ENCODE data around the gene TRMT112.

The TRMT112 gene

GRCh38 chr11:64305075-64305690 lies 12.2 kb downstream of the TRMT112 start, which contains the start of gene ESRRA:
TSS of gene ESRRA (plus strand) at chr11:64305524. CDS start at chr11:64307180, 1,656 bp downstream.
- H3K4me3 ChIP-seq (ENCODE audit: low read depth, low read length) = peak within 1 kb of the TSS; percentile 74
- TF ChIP-seq, protein P1, sequence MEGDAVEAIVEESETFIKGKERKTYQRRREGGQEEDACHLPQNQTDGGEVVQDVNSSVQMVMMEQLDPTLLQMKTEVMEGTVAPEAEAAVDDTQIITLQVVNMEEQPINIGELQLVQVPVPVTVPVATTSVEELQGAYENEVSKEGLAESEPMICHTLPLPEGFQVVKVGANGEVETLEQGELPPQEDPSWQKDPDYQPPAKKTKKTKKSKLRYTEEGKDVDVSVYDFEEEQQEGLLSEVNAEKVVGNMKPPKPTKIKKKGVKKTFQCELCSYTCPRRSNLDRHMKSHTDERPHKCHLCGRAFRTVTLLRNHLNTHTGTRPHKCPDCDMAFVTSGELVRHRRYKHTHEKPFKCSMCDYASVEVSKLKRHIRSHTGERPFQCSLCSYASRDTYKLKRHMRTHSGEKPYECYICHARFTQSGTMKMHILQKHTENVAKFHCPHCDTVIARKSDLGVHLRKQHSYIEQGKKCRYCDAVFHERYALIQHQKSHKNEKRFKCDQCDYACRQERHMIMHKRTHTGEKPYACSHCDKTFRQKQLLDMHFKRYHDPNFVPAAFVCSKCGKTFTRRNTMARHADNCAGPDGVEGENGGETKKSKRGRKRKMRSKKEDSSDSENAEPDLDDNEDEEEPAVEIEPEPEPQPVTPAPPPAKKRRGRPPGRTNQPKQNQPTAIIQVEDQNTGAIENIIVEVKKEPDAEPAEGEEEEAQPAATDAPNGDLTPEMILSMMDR (conservative IDR thresholded peaks at IDR 0.05; ENCODE audit: low read depth, low read length) = no peak
- peak; percentile 98 for DNase-seq (ENCODE audit: low read depth)

DNA sequence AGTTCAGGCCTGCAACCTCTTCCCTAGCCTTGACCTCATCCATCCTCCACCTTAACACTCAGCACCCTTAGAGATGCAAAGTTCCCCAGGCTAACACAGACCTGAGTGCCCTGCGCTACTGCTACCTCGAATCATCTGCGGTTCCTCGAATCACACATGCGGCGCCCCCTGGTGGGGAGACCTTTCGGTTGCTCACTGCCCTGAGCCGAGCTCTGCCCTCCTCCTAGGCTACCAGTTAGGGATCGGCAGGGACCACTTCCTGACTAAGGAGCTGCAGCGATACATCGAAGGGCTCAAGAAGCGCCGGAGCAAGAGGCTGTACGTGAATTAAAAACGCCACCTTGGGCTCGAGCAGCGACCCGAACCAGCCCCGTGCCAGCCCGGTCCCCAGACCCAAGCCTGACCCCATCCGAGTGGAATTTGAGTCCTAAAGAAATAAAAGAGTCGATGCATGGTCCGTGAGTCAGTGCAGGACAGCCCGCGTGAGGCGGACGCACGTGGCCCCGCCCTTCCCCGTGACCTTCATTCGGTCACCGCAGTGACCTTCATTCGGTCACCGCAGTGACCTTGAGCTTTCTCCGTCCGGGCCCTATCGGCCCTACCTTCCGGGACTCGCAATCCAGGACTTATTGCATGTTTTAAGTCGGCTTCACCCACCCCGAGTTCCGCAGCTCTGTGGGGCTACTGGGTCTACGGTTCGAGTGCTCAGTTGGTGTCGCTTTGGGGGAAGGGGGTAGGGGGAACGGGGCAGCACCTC lies 12.9 kb downstream of the TRMT112 start:
- peak; percentile 92 for DNase-seq (ENCODE audit: low read depth)
- TF ChIP-seq, protein P1 (conservative IDR thresholded peaks at IDR 0.05; ENCODE audit: low read depth, low read length) = peak; percentile 88

GRCh38 chr11:64304032-64304315 lies 13.4 kb downstream of the TRMT112 start:
- no peak for DNase-seq (ENCODE audit: low read depth)
- TF ChIP-seq, protein P1 (conservative IDR thresholded peaks at IDR 0.05; ENCODE audit: low read depth, low read length) = no peak
- peak overlapping the region; percentile 66 for H3K4me3 ChIP-seq (ENCODE audit: low read depth, low read length)

More for the DNA sequence above, 12.9 kb downstream of the TRMT112 start:
- H3K4me3 ChIP-seq (ENCODE audit: low read depth, low read length) = peak overlapping the region; percentile 66

- H3K4me3 ChIP-seq (ENCODE audit: low read depth, low read length) = no peak overlapping the region
- TF ChIP-seq, protein P1 (conservative IDR thresholded peaks at IDR 0.05; ENCODE audit: low read depth, low read length) = no peak
- DNase-seq (ENCODE audit: low read depth) = no peak
Measured at GRCh38 chr11:64303109-64304031, 14.0 kb downstream of the TRMT112 start.

GRCh38 chr11:64299847-64300648 lies 17.3 kb downstream of the TRMT112 start, which contains the start of gene CATSPERZ:
TSS of gene CATSPERZ (plus strand) at chr11:64300358. CDS start at chr11:64300411, 53 bp downstream.
- peak within 1 kb of the TSS; percentile 36 for H3K4me3 ChIP-seq (ENCODE audit: low read depth, low read length)
- DNase-seq (ENCODE audit: low read depth) = no peak
- TF ChIP-seq, protein P1 (conservative IDR thresholded peaks at IDR 0.05; ENCODE audit: low read depth, low read length) = no peak

Data from choroid plexus epithelial cell (primary cell).